DOHH2 (cell line): ENCODE results near the gene PROB1.

Experiments used
- EZH2phosphoT487 ChIP-seq: fragments of 200-600 bp; sonication (generic); IDR thresholded peaks from 2 replicates; pipeline ENCODE4 v1.6.1; 2017; ENCODE audit warnings: borderline replicate concordance, mild to moderate bottlenecking, antibody characterized with exemption, low read length, moderate library complexity, mixed read lengths
- TF ChIP-seq, protein P1 (sequence below): fragments of 200-600 bp; sonication (generic); IDR thresholded peaks from one replicate; pipeline ENCODE4 v1.5.1; 2014; ENCODE audit warnings: antibody characterized with exemption, mild to moderate bottlenecking, low read depth, low read length; ENCODE audit not compliant: poor library complexity, severe bottlenecking

DNA sequence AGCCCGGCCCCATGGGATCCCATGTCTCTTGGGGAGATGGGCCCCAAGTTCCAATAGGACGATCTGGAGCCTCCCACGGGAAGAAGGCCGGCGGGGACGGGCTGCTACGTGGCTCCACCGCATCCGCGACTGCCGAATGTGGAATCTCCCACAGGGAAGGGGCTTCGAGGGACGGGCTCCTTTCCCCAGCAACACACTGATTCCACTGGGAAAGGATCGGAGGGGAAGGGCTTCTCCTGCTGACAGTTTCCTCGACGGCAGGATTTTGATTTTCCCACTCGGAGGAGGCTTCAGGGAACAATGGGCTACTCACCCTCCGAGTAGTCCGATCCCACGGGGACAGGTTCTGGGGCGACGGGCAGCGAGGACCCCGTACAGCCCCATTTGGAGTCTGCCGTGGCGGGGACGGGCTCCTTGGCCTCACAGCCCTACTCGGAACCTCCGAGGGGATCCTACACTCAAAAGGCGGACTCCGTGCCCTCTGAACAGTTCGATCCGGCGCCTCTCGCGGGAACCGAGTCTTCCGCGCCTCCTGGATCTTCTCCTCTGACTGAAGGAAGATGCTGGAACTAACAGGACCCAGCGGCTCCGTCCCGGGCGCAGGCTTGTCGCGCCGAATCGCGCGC lies 1.3 kb downstream of the PROB1 start:
- TF ChIP-seq, protein P1, sequence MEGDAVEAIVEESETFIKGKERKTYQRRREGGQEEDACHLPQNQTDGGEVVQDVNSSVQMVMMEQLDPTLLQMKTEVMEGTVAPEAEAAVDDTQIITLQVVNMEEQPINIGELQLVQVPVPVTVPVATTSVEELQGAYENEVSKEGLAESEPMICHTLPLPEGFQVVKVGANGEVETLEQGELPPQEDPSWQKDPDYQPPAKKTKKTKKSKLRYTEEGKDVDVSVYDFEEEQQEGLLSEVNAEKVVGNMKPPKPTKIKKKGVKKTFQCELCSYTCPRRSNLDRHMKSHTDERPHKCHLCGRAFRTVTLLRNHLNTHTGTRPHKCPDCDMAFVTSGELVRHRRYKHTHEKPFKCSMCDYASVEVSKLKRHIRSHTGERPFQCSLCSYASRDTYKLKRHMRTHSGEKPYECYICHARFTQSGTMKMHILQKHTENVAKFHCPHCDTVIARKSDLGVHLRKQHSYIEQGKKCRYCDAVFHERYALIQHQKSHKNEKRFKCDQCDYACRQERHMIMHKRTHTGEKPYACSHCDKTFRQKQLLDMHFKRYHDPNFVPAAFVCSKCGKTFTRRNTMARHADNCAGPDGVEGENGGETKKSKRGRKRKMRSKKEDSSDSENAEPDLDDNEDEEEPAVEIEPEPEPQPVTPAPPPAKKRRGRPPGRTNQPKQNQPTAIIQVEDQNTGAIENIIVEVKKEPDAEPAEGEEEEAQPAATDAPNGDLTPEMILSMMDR = no peak
- TF ChIP-seq EZH2phosphoT487 = no peak
